ENCODE measurements around the gene TNRC18. TPM values are rescaled to one million over a fixed set of nuclear protein-coding genes. Genes with fewer than 3 reads are reported as not detected.

Gene TNRC18
- total and polyA plus RNA-seq, 2 donors (not counting 3 experiments of a cell fraction or from before 2014, with no cell fraction given), result 14.8 to 64.6 TPM

- H3K9me1 ChIP-seq (replicated peaks; ENCODE audit: control insufficient read depth, extremely low read depth, insufficient read depth, low read length), result no peaks in the 10 kb centered on the region
- no peaks in the 10 kb centered on the region for H4K20me1 ChIP-seq (replicated peaks; ENCODE audit: control insufficient read depth, extremely low read depth, insufficient read depth, low read length)
- no peak overlapping the region for H3K9ac ChIP-seq (replicated peaks; ENCODE audit: extremely low read depth, insufficient read depth, low read length)
- H3K27me3 ChIP-seq (ENCODE audit: control insufficient read depth in 2 of 2, insufficient read depth in 2 of 2, low read length in 2 of 2), result no peaks in the 10 kb centered on the region
- no peaks in the 10 kb centered on the region for H3K9me3 ChIP-seq (replicated peaks; ENCODE audit: control insufficient read depth, insufficient read depth, low read length)
- intact Hi-C loops (cut with micrococcal nuclease), result no loop called here
- ChIA-PET POLR2A (no interaction called here), CTCF (no interaction called here)
- no peak overlapping the region for H3K4me3 ChIP-seq (replicated peaks in 1 of 3; ENCODE audit: insufficient read depth in 1 of 3, low read depth in 1 of 3, low read length in 3 of 3)
- H3K79me2 ChIP-seq (ENCODE audit: control insufficient read depth, insufficient read depth, low read length), result peaks cover 12% of the 10 kb centered on the region
- no peaks in the 10 kb centered on the region for H3K4me1 ChIP-seq (ENCODE audit: control insufficient read depth, extremely low read depth, insufficient read depth, low read length)
- no peak overlapping the region for H3K27ac ChIP-seq (ENCODE audit: insufficient read depth, low read depth, low read length)
- DNase-seq (ENCODE audit: low read depth, low spot score), result no peak
- no peak overlapping the region for H2AFZ ChIP-seq (ENCODE audit: low read depth, low read length)
- no peak for FAIRE-seq
- TF ChIP-seq FOS (IDR thresholded peaks at IDR 0.05; ENCODE audit: borderline replicate concordance, insufficient read depth, low read length) (no peak), CTCF (IDR thresholded peaks at IDR 0.05; ENCODE audit: extremely low read depth in 1 of 2, insufficient read depth in 1 of 2, low read depth in 1 of 2, low read length in 2 of 2) (no peak), POLR2A (IDR thresholded peaks at IDR 0.05; ENCODE audit: low read depth, low read length) (no peak), GATA2 (IDR thresholded peaks at IDR 0.05; ENCODE audit: insufficient read depth, insufficient read length, low read depth, low read length) (no peak), JUN (IDR thresholded peaks at IDR 0.05; ENCODE audit: borderline replicate concordance, insufficient read depth, insufficient read length, low read depth) (no peak), POLR2AphosphoS5 (IDR thresholded peaks at IDR 0.05; ENCODE audit: insufficient read depth, low read depth, low read length) (no peak)
- peaks cover 0 to 32% of the 10 kb centered on the region in 2 experiments for H3K36me3 ChIP-seq (ENCODE audit: control insufficient read depth in 2 of 2, extremely low read depth in 1 of 2, insufficient read depth in 2 of 2, low read length in 2 of 2)
- dilution Hi-C loops (cut with MboI; ENCODE audit: extremely low pct_ligation_motif_present, low sequenced_read_pairs), result no loop called here
- H3K4me2 ChIP-seq (ENCODE audit: insufficient read depth, low read length), result no peak overlapping the region
- no TSS peak for BruUV-seq (replicated peaks)
Measured at GRCh38 chr7:5351507-5352265, 71.9 kb downstream of the TNRC18 start.
